T-helper 1 cell (primary cell): ENCODE measurements around the gene MC2R.
"Not testable (repeated sequence)": the region's sequence is repeated elsewhere in the genome, so short reads cannot be mapped to it uniquely, and the experiment has no call there.

Experiments
- DNase-seq, 5 donors: peaks; one replicate each; pipeline ENCODE4 v3.0.0-alpha.2; 2012 to 2020

Gene MC2R

DNA sequence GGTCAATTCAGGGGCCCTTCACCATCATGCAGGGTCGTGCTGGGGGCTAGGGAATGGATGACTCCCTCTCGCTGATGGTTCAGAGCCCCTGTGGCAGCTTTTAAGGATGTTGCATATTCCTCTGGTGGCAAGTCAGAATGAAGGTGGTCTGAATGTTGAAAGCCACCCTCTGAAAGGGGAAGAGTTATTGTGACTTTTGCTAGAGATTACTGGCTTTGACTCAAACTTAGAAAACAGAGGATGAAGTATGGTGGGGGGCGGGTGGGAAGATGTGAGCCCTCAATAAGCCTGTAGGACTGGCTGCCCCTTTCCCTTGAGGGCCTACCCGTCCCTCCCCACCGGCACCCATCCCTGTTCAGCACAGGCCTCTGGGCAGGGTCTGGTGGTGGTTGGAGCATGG, 23.2 kb downstream of the MC2R start:
- no peak for DNase-seq

DNA sequence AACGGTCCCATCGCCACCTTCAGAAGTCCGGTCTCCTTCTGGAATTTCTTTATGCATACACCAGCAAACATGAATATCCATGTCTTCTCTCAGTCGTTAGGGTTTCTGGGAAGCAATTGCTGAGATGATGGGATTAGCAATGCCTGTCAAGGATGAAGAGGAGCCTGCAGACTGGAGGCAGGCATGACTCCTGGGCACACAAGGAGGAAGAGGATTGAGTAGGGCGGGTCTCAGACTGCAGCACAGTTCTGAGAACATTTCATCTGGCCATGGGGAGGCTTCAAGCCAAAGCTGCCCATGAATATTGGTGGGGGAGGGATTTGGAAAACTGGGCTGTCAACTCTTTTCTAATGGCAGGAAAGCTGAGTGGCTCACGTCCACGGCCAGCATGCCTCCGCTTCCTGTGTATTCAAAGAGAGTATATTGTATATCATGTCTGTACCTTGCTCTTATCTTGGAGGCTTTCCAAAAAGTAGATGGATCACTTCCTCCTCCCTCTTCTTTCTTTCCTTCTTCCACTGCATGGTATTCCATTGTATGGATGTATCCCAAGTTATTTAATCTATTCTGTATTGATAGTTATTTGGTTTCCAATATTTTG, 24.5 kb downstream of the MC2R start:
- no peak for DNase-seq

DNA sequence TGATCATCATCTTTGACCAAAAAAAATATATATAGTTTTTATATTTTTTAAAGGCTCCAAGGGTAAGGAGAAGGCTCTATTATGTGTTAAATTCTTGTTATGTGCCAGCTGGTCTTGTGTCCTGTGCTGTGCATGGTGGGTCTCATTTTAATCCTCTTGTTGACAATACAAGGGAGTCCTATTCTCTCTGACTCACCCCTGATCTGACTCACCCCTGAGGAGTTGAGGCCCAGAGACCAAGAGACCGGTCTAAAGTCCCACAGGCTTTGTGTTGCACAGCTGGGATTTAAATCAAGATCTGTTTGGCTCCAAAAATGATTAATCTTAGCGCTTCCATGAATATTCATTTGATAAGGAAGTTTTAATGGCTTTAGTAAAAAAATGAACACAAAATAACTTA, 25.7 kb downstream of the MC2R start:
- no peak for DNase-seq

DNA sequence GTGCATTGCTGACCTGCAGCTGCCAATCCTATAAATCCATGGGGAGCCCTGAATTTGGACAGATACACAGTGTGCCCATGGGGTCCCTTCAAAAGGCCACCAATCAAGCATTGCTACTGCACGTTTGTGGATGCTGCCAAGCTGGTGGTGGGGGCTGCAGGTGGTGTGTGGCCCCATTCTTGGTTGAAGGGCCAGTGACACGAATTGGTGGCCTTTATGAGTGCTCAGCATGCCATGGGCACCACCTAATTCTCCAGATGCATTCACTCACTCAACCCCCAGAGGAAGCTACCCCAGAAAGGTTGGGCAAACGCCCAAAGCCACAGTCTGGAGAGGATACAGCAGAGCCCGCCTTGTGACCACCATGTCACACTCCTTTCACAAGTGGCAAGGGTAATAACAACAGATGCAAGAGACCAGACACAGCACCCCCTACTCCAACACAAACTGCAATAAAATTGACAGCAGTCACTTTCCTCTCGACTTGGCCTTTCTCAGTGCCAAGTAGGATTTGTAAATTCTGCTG, 27.1 kb downstream of the MC2R start:
- DNase-seq, result no peak

DNA sequence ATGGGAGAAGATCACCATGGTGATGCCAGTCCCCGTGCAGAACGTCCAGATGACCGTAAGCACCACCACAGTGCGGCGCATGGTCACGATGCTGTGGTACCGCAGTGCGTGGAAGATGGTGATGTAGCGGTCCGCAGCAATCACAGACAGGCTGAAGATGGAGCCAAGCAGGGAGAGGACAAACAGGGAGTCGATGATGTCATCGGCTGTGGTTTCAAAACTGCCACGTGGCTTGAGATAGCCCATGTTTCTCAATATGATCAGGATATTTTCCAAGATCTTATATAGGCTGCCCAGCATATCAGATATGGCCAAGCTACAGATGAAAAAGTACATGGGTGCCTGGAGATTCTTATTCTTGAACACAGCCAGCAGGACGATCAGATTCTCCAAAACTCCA, 30.3 kb downstream of the MC2R start:
- no peak for DNase-seq

DNA sequence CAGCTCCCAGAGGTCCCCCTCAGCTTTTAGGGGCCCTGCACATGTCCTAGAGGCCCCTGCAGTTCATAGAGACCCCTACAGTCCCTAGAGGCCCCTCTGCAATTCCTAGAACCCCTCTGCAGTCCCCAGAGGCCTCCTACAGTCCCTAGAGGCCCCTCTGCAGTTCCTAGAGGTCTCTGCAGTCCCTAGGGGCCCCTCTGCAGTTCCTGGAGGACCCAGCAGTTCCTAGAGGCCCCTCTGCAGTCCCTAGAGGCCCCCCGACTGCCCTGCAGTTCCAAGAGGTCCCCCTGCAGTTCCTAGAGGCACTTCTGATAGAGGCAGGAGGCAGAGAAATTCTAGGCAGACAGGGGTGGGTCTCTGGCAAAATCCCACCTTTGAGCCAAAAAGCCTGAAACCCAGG, 35.4 kb downstream of the MC2R start:
- no peak for DNase-seq

DNA sequence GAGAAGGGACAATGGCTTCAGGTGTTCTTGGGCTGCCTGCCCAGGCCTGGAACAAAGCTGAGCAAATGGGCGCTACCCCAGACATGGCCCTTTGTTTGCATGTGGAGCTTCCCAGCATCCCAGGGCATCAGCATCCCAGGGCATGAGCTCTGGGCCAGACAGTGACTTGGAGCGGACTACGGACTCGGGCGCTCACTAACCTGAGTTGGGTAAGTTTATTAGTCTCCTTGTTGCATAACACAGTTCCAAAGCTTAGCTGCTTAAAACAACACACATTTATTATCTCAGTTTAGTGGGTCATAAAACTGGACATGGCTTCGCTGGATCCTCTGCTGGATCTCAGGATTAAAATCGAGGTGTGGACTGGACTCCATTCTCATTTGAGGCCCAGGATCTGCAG, 35.8 kb downstream of the MC2R start:
- no peak for DNase-seq

DNA sequence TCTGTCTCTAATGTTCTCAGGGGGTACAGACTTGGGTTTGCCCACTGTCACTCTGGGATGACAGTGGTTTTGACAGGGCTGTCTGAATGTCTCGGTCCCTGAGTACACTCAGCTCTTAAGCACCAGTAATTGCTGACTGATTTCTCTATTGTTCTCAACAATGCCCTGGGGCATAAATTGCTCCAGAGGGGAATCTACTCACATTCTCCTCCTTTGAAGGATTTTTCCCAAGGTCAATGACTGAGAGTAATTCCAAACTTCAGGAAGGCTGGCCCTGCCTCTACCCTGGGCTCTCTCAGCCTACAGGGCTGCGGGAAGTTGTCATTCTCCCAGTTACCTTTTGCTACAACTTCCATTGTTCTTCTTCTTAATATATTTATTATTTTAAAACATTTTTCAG, 36.5 kb downstream of the MC2R start:
- DNase-seq, result no peak

DNA sequence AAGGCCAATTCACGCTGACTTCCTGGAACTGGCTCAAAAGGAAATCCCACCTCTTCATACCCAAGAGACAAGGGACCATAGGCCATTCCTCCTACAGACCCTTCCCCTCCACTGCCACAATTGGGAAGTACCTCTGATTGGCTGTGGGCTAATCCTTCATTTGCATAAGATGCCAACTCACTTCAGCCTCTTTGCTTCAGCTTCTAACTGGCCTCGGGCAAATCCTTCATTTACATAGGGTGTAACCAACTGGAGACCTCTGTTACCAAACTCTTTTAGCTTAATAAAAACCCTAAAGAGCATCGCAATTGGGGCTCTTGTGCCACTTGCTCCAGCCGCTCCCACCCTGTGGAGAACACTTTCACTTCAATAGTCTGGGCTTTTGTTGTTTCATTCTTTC, 38.2 kb downstream of the MC2R start:
- no peak for DNase-seq

DNA sequence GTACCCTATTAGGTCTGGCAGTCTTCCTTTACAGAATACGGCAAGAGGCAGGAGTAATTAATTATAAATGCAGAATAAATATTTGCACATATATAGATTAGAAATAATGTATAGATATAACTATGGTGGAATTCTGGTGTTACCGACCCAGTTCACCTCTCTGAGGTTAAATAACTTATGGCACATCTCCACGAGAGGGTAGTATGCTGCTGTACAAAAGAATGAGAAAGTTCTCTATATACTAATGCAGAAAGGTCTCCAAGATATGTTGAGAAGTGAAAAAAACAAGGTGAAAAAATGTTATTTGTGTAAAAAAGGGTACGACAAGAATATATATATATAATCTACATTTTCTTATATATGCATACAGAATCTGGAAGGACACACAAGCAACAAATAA, 40.8 kb downstream of the MC2R start:
- DNase-seq, result no peak

DNA sequence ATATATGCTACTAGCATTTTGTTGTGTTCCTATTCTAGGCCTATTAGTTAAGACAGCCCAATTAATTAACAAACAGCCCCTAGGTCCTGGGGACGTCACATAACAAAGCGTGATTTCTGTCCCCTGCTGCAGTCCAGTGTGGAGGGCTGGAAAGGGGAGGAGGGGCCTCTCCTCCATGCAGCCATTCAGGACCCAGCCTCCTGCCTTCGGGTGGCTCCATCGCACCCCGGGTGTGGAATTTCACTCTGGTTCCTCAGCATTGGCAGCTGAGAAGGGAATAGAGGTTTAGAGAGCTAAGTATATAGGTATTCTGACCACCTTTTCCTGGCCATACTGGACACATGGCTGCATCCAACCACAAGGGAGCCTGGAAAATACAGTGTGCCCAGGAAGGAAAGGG, 42.4 kb downstream of the MC2R start:
- DNase-seq, result no peak

DNA sequence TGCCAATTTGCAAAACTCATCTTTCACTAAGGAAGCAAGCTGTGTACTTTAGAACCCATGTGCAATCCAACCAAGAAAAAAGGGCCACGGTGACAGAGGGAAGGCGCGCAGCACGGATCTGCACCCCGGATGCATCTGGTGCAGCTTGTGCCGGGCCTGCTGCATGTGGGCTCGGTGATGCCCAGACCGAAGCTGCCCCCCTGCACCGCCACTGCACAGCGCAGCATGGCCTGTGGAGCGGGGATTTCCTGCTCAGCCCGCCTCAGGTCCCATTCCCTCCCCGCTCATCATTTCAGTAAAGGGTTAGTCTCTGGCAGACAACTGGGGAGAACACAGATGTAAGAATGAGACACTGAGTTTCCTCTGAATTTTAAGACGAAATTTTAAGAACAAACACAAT, 43.0 kb downstream of the MC2R start:
- DNase-seq, result no peak

DNA sequence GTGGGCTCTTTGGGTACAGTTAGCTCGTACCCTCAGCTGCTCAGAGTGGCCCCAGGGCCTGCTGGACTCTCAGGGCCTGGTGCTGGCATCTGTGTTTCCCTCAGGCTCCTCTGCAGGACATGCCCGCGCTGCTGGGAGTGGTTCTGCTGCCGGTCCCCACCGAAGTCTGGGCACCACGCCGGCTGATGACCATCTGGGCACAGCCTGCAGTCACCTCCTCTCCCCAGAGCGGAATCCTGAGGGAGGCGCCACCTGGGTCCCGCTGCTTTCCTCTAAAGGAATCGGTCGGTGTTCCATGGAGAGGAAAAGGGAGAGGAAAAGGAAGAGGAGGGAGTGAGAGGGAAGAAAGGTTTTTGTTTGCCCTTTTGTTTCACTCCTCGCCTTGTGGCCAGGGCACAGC, 43.6 kb downstream of the MC2R start:
- DNase-seq, result no peak

DNA sequence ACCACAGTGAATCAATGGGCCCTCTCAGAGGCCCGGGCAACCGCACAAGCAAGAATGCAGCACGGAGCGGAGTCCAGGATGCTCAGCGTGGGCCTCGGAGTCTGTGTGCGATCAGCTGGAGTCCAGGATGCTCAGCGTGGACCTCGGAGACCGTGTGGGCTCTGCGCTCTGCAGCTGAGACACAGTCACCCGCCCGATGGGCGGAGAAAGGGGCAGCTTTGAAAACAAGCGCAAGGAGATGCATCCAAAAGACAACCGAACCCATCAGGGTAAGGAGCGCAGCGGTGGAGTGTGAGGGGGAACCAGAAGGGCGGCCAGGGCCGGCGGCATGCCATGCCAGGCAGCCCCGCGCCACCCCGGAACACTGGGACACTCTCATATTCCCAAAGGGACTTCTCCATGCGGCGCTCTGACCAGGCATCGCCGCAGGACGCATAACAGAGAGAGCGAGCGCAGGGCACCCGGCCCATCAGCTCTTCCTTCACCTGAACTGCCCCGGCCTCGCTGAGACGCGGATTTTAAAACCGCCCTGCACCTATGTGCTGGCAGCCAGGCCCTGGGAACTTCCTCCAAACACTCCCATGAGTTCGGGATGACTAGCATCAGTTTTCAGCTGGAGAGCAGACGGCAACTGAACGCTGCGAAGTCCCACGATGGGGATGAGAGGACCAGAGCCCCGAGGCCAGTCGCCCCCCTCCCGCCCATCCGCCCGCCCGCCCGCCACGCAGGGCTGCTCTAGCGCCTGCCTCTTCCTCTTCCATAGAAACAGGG, 46.6 kb downstream of the MC2R start:
- no peak for DNase-seq

DNA sequence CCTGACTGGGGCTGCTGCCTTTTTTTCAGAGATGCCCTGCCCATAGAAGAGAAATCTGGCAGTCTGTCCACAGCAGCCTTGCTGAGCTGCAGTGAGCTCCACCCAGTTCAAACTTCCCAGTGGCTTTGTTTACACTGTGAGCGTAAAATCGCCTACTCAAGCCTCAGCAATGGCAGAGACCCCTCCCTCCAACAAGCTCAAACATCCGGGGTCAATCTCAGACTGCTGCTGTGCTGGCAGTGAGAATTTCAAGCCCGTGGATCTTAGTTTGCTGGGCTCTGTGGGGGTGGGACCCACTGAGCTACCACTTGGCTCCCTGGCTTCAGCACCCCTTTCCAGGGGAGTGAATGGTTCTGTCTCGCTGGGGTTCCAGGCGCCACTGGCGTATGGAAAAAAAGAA, 52.4 kb downstream of the MC2R start:
- DNase-seq, result not testable (repeated sequence)

DNA sequence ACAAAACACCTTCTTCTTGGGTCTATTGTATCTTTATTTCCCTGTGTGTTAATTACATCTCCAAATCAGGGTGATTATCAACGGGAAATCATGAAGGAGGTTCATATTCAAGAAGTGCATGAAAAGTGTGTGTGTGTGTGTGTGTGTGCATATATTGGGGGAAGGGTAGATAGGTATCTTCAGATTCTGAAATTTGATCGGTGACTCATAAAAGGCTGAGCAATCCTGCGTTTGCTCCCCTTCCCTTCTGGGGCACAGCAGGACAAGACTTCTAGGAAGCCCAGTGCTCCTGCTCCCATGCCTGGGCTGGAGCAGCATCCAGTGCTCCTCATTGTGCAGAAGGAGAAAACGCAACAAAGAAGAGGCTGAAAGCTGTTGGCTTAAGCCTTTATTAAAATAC, 65.5 kb downstream of the MC2R start:
- DNase-seq, result no peak

DNA sequence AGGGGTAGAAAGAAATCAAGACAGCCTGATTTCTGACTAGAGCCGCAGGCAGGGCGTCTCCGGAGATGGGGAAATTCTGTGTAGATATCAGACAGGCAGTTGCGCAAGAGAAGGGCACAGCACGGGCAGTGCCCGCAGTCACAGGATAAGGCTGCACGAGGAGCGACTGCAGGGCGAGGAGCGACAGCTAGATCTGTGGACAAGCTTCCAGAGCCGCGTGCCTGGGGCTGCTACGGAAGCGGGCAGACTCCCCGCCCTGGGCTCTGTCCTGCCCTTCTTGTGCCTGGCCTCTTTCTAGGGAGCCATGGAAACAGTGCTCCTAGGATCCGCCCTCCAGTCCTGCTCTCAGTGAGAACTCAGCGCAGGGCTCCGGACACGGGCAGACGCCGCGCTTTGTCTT, 78.8 kb downstream of the MC2R start:
- DNase-seq, result no peak

DNA sequence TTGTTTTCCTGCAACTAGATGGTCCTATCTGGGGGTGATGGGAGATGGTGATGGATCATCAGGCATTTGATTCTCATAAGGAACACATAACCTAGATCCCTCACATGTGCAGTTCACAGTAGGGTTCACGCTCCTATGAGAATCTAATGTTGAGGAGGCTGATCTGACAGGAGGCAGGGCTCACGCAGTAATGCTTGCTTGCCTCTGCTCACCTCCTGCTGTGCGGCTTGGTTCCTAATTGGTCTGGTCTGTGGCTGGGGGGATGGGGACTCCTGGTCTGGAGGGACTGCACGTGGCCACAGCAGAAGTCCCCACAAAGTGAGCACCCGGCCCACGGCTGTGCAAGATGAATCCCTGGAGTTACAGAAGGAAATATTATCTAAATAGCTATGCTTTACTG, 80.1 kb downstream of the MC2R start:
- DNase-seq, result no peak

DNA sequence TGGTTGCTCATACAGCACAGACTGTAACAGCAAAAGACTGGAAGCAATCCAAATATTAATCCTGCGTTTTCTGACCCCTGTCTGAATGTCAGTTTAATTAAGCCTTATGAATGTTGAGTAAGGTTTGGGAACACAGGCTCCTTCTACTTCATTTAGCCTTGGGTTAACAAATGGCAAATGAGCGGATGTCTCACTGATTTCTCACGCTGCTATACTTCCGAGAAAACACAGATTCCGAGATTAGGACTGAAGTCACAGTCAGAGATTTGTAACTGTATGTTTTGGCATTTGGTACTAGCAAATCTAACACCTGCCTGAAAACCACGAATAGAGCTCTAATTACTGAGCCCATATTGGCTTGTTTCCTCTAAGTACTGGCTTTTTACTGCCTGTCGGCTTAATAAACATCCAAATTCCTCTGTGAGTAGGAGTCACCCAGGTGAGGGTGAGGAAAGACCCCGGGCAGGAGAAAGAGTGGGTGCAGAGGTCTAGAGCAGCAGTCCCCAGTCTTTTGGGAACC, 80.8 kb downstream of the MC2R start:
- DNase-seq, result no peak
